GM18909 (cell line): Measurements from ENCODE around the gene MAP3K15.
"Not testable (repeated sequence)": the region's sequence is repeated elsewhere in the genome, so short reads cannot be mapped to it uniquely, and the experiment has no call there.

ENCODE experiments used
- ATAC-seq: cut with Tn5 transposase; IDR thresholded peaks from one replicate; pipeline ENCODE4 v1.9.1; 2021; ENCODE audit warnings: mild to moderate bottlenecking; ENCODE audit not compliant: unreplicated experiment, poor library complexity

The MAP3K15 gene

GRCh38 chrX:19539665-19540064 lies 24.4 kb upstream of the MAP3K15 start:
- ATAC-seq, result no peak

- ATAC-seq, result no peak
Measured at GRCh38 chrX:19535476-19535875, 20.2 kb upstream of the MAP3K15 start.

- ATAC-seq, result no peak
Measured at GRCh38 chrX:19532709-19533108, 17.4 kb upstream of the MAP3K15 start.

- no peak for ATAC-seq
Measured at GRCh38 chrX:19517965-19518364, 2.7 kb upstream of the MAP3K15 start.

GRCh38 chrX:19515615-19516105 lies 352 bp upstream of the MAP3K15 start:
- no peak for ATAC-seq

- ATAC-seq, result no peak
Measured at GRCh38 chrX:19513383-19513782, 1.9 kb downstream of the MAP3K15 start.

- ATAC-seq, result no peak
Measured at GRCh38 chrX:19512961-19513360, 2.3 kb downstream of the MAP3K15 start.

GRCh38 chrX:19512359-19512758 lies 2.9 kb downstream of the MAP3K15 start:
- no peak for ATAC-seq

- ATAC-seq, result not testable (repeated sequence)
Measured at GRCh38 chrX:19511796-19512195, 3.5 kb downstream of the MAP3K15 start.

GRCh38 chrX:19496711-19497110 lies 18.6 kb downstream of the MAP3K15 start:
- no peak for ATAC-seq

- no peak for ATAC-seq
Measured at GRCh38 chrX:19487520-19488200, 27.6 kb downstream of the MAP3K15 start.

GRCh38 chrX:19479458-19479857 lies 35.9 kb downstream of the MAP3K15 start:
- ATAC-seq, result no peak

- ATAC-seq, result not testable (repeated sequence)
Measured at GRCh38 chrX:19468383-19468782, 46.9 kb downstream of the MAP3K15 start.

GRCh38 chrX:19462879-19463278 lies 52.4 kb downstream of the MAP3K15 start:
- no peak for ATAC-seq

- ATAC-seq, result no peak
Measured at GRCh38 chrX:19462231-19462630, 53.1 kb downstream of the MAP3K15 start.

GRCh38 chrX:19457662-19458061 lies 57.6 kb downstream of the MAP3K15 start:
- no peak for ATAC-seq

- ATAC-seq, result no peak
Measured at GRCh38 chrX:19448077-19448476, 67.2 kb downstream of the MAP3K15 start.

- ATAC-seq, result no peak
Measured at GRCh38 chrX:19446397-19446796, 68.9 kb downstream of the MAP3K15 start.

GRCh38 chrX:19445772-19446171 lies 69.5 kb downstream of the MAP3K15 start:
- not testable (repeated sequence) for ATAC-seq

- ATAC-seq, result no peak
Measured at GRCh38 chrX:19443869-19444526, 71.3 kb downstream of the MAP3K15 start.

- ATAC-seq, result no peak
Measured at GRCh38 chrX:19440713-19441112, 74.6 kb downstream of the MAP3K15 start.

GRCh38 chrX:19422661-19423060 lies 92.6 kb downstream of the MAP3K15 start:
- ATAC-seq, result not testable (repeated sequence)
